DOHH2 (cell line): ENCODE data around the gene KIF6.

ENCODE experiments used
- CTCF ChIP-seq: fragments of 200-600 bp; sonication (generic); IDR thresholded peaks from one replicate; pipeline ENCODE4 v1.5.1; 2014; ENCODE audit warnings: antibody characterized with exemption, mild to moderate bottlenecking, low read depth, low read length; ENCODE audit not compliant: poor library complexity, severe bottlenecking
- EZH2phosphoT487 ChIP-seq: fragments of 200-600 bp; sonication (generic); IDR thresholded peaks from 2 replicates; pipeline ENCODE4 v1.6.1; 2017; ENCODE audit warnings: borderline replicate concordance, mild to moderate bottlenecking, antibody characterized with exemption, low read length, moderate library complexity, mixed read lengths

GRCh38 chr6:39496915-39497314 lies 228.3 kb downstream of the KIF6 start:
- TF ChIP-seq CTCF (no peak), EZH2phosphoT487 (no peak)
